AG04449 (cell line): Measurements from ENCODE around the gene CFAP410.

ENCODE experiments used
- CTCF ChIA-PET: fragments of 350-600 bp; formaldehyde crosslinking; extraction: SDS; loops from one replicate; lab custom pipeline; 2021; ENCODE audit warnings: antibody characterized with exemption; lab: Yijun Ruan, JAX
- POLR2A ChIA-PET: fragments of 400-600, 350-600 bp; formaldehyde crosslinking; extraction: SDS; loops from one replicate; lab custom pipeline; 2020; ENCODE audit warnings: antibody characterized with exemption, inconsistent platforms; lab: Yijun Ruan, JAX
- DNase-seq: peaks from one replicate; pipeline ENCODE4 v3.0.0-alpha.2; 2010; ENCODE audit warnings: low read depth, low spot score
- H3K4me3 ChIP-seq: 2 replicates; pipeline ENCODE4 v1.5.1; 2011; ENCODE audit warnings: low read depth, mild to moderate bottlenecking, control low read depth, low read length
- CTCF ChIP-seq: IDR thresholded peaks from one replicate; pipeline ENCODE4 v1.5.1; 2011; ENCODE audit warnings: mild to moderate bottlenecking, moderate library complexity, low read length, control low read depth, inconsistent platforms; ENCODE audit not compliant: insufficient read depth; ENCODE audit errors: missing control alignments

CFAP410 gene

GRCh38 chr21:44332965-44333364 is 6.2 kb downstream of the CFAP410 start:
- TF ChIP-seq CTCF: no peak
- POLR2A ChIA-PET: no interaction called here
- CTCF ChIA-PET: no interaction called here
- DNase-seq: no peak
- no peak overlapping the region for H3K4me3 ChIP-seq

DNA sequence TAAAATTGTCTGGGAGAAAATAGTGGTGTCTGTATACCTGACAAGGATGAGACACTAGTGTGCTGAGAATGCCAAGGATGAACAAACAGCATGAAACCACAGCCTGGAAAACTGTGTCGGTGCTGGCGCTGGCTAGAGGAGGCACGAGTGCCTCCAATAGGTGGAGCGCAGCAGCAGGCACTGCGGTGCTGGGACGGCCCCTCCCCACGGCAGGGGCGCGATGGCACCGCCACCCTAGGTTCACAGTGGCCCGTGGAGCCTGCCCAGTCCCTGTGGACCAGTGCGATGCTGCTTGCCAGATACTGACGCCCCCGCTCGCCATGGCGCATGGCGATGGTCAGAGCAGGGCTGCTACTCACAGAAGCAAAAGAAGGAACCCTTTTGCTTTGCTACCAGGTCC is 6.8 kb downstream of the CFAP410 start:
- no peak for TF ChIP-seq CTCF
- no peak overlapping the region for H3K4me3 ChIP-seq
- ChIA-PET CTCF (no interaction called here), POLR2A (no interaction called here)
- no peak for DNase-seq

DNA sequence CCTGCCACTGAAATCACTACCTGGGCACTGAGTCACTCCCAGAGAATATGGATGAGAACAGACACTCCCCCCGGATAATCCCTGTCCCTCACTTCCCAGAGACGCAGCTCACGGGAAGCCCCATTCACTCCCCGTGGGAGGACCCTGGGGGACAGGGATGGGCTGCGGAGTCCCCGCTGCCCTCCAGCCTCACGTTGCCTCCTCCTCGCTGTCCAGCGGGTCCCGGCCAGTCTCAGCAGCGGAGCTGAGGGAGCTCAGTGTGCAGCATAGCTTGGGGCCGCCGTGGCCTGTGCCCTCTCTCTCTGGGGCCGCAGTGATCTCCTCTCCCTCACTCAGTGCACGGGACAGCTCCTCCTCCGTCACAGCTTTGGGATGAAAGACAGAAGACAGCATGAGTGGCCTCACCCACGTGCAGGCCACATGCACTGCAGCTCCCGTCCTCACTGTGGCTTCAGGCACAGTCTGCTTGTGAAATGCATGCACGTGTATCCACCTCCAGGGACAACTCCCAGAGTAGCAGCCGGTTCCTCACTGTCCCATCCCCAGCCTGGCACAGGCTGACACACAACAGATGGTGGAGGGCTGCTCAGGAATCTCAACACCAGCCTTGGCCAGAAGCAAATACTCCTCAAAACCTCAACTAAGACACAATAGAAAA is 7.4 kb downstream of the CFAP410 start:
- no peak for DNase-seq
- no peak for TF ChIP-seq CTCF
- H3K4me3 ChIP-seq: no peak overlapping the region
- CTCF ChIA-PET: interaction anchor here (0.9 kb wide), 1 partner anchor 12 kb away, joined by 3 read pairs; no protein-coding TSS in a partner anchor
- POLR2A ChIA-PET: no interaction called here

DNA sequence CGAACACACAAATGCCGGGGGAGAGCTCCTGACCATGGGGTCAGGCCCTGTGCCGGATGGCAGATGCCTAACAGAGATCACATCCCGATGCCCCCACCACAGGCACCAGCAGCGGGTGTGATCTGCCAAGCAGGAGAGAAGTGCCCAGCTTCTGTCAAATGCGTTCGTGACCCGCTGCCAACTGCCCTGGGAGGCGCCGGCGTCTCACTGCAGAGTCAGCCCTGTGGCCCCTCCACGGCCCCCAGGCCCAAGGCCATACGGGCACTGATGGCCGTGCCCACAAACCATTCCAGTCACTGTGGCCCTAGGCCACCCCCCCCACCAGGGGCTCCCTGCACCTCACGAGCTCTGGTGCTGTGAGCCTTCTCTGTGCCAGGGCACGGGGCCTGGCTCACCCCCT is 8.0 kb downstream of the CFAP410 start:
- POLR2A ChIA-PET: no interaction called here

DNA sequence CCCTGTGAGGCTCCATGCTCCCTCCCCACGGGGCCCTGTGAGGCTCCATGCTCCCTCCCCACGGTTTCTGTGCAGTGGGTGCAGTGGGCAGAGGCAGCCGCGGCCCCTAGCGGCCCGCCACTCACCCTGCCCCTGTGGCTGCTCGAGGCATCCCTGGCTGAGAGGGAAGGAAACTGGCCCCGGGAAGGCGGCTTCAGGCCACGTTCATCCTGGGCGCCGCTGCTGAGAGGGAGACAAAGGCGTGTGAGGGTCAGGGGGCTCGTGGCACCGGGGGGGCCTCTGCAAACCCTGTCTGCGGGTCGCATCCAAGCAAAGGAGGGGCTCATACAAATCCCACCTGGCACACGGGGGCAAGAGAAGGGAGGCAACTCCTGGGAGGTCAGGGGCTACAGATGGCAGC is 8.5 kb downstream of the CFAP410 start:
- no peak for TF ChIP-seq CTCF
- POLR2A ChIA-PET: no interaction called here
- CTCF ChIA-PET: no interaction called here
- DNase-seq: no peak
- H3K4me3 ChIP-seq: no peak overlapping the region

More for the DNA sequence above, 8.0 kb downstream of the CFAP410 start:
- H3K4me3 ChIP-seq: no peak overlapping the region
- no peak for DNase-seq
- TF ChIP-seq CTCF: no peak
- CTCF ChIA-PET: interaction anchor here (0.9 kb wide), 1 partner anchor 11 kb away, joined by 3 read pairs; no protein-coding TSS in a partner anchor

GRCh38 chr21:44329971-44330681 is 9.1 kb downstream of the CFAP410 start:
- TF ChIP-seq CTCF: no peak
- H3K4me3 ChIP-seq: no peak overlapping the region
- no peak for DNase-seq
- CTCF ChIA-PET: interaction anchor here (1.1 kb wide), 1 partner anchor 29 kb away, joined by 3 read pairs; no protein-coding TSS in a partner anchor
- POLR2A ChIA-PET: interaction anchor here (1.6 kb wide), 1 partner anchor 8 kb away, joined by 3 read pairs; no protein-coding TSS in a partner anchor
